ENCODE measurements around the gene ANKS1A.

ANKS1A gene

GRCh38 chr6:35026434-35027222 is 137.6 kb downstream of the ANKS1A start:
- DNase-seq = no peak
- Mint-ChIP-seq H3K4me3 (no peak overlapping the region), H3K27ac (no peak overlapping the region), H3K36me3 (no peaks in the 10 kb centered on the region), H3K9me3 (no peaks in the 10 kb centered on the region), H3K27me3 (no peaks in the 10 kb centered on the region), H3K4me1 (no peaks in the 10 kb centered on the region)
- CTCF ChIA-PET = interaction anchor here (1.7 kb wide), 1 partner anchor 40 kb away, joined by 5 read pairs; no protein-coding TSS in a partner anchor

- Mint-ChIP-seq H3K4me1 (no peaks in the 10 kb centered on the region), H3K27me3 (no peaks in the 10 kb centered on the region), H3K4me3 (no peak overlapping the region), H3K27ac (no peak overlapping the region), H3K36me3 (no peaks in the 10 kb centered on the region), H3K9me3 (no peaks in the 10 kb centered on the region)
- no peak for DNase-seq
- CTCF ChIA-PET = interaction anchor here (1.7 kb wide), 1 partner anchor 41 kb away, joined by 5 read pairs; no protein-coding TSS in a partner anchor
Measured at GRCh38 chr6:35027807-35028206, 138.8 kb downstream of the ANKS1A start.

GRCh38 chr6:35028781-35029769 is 140.0 kb downstream of the ANKS1A start:
- Mint-ChIP-seq H3K36me3 (no peaks in the 10 kb centered on the region), H3K4me1 (no peaks in the 10 kb centered on the region), H3K4me3 (no peak overlapping the region), H3K27ac (no peak overlapping the region), H3K27me3 (no peaks in the 10 kb centered on the region), H3K9me3 (no peaks in the 10 kb centered on the region)
- no peak for DNase-seq
- CTCF ChIA-PET = no interaction called here

- H3K36me3 Mint-ChIP-seq = no peaks in the 10 kb centered on the region
- CTCF ChIA-PET = no interaction called here
- no peak overlapping the region for H3K27ac Mint-ChIP-seq
- no peak overlapping the region for H3K4me3 Mint-ChIP-seq
- no peaks in the 10 kb centered on the region for H3K9me3 Mint-ChIP-seq
- H3K27me3 Mint-ChIP-seq = no peaks in the 10 kb centered on the region
- DNase-seq = no peak
- no peaks in the 10 kb centered on the region for H3K4me1 Mint-ChIP-seq
Measured at GRCh38 chr6:35030099-35030498, 141.0 kb downstream of the ANKS1A start.

GRCh38 chr6:35031611-35032529 is 142.8 kb downstream of the ANKS1A start:
- H3K9me3 Mint-ChIP-seq = no peaks in the 10 kb centered on the region
- H3K4me3 Mint-ChIP-seq = no peak overlapping the region
- CTCF ChIA-PET = no interaction called here
- no peak for DNase-seq
- H3K27me3 Mint-ChIP-seq = no peaks in the 10 kb centered on the region
- H3K27ac Mint-ChIP-seq = no peak overlapping the region
- peaks cover 2% of the 10 kb centered on the region for H3K4me1 Mint-ChIP-seq
- no peaks in the 10 kb centered on the region for H3K36me3 Mint-ChIP-seq

- Mint-ChIP-seq H3K27me3 (no peaks in the 10 kb centered on the region), H3K27ac (no peak overlapping the region)
- CTCF ChIA-PET = no interaction called here
Measured at GRCh38 chr6:35033683-35034082, 144.6 kb downstream of the ANKS1A start.

GRCh38 chr6:35034411-35035191 is 145.5 kb downstream of the ANKS1A start:
- H3K9me3 Mint-ChIP-seq = no peaks in the 10 kb centered on the region
- no peak for DNase-seq
- no peaks in the 10 kb centered on the region for H3K27me3 Mint-ChIP-seq
- H3K4me3 Mint-ChIP-seq = no peak overlapping the region
- H3K27ac Mint-ChIP-seq = no peak overlapping the region
- no peaks in the 10 kb centered on the region for H3K36me3 Mint-ChIP-seq
- CTCF ChIA-PET = no interaction called here
- peaks cover 2% of the 10 kb centered on the region for H3K4me1 Mint-ChIP-seq

More at GRCh38 chr6:35033683-35034082, 144.6 kb downstream of the ANKS1A start:
- H3K9me3 Mint-ChIP-seq = no peaks in the 10 kb centered on the region
- no peak for DNase-seq
- H3K4me3 Mint-ChIP-seq = no peak overlapping the region
- H3K4me1 Mint-ChIP-seq = peaks cover 2% of the 10 kb centered on the region
- no peaks in the 10 kb centered on the region for H3K36me3 Mint-ChIP-seq

- Mint-ChIP-seq H3K27me3 (no peaks in the 10 kb centered on the region), H3K4me1 (peaks cover 2% of the 10 kb centered on the region), H3K4me3 (no peak overlapping the region), H3K36me3 (no peaks in the 10 kb centered on the region), H3K27ac (no peak overlapping the region), H3K9me3 (no peaks in the 10 kb centered on the region)
- no peak for DNase-seq
- CTCF ChIA-PET = interaction anchor here (1.4 kb wide), 1 partner anchor 13 kb away, joined by 3 read pairs; no protein-coding TSS in a partner anchor
Measured at GRCh38 chr6:35035481-35036030, 146.5 kb downstream of the ANKS1A start.

GRCh38 chr6:35036059-35036827 is 147.2 kb downstream of the ANKS1A start:
- no peaks in the 10 kb centered on the region for H3K27me3 Mint-ChIP-seq
- no peak overlapping the region for H3K27ac Mint-ChIP-seq
- H3K9me3 Mint-ChIP-seq = no peaks in the 10 kb centered on the region
- H3K4me1 Mint-ChIP-seq = peaks cover 2% of the 10 kb centered on the region
- CTCF ChIA-PET = interaction anchor here (1.4 kb wide), 1 partner anchor 13 kb away, joined by 3 read pairs; no protein-coding TSS in a partner anchor
- H3K36me3 Mint-ChIP-seq = no peaks in the 10 kb centered on the region
- H3K4me3 Mint-ChIP-seq = no peak overlapping the region
- DNase-seq = no peak

GRCh38 chr6:35036828-35037663 is 148.0 kb downstream of the ANKS1A start:
- Mint-ChIP-seq H3K9me3 (no peaks in the 10 kb centered on the region), H3K27me3 (no peaks in the 10 kb centered on the region), H3K27ac (peak overlapping the region; percentile 11), H3K4me3 (no peak overlapping the region), H3K4me1 (peaks cover 2% of the 10 kb centered on the region), H3K36me3 (no peaks in the 10 kb centered on the region)
- CTCF ChIA-PET = interaction anchor here (1.4 kb wide), 1 partner anchor 12 kb away, joined by 3 read pairs; no protein-coding TSS in a partner anchor
- no peak for DNase-seq

- no peaks in the 10 kb centered on the region for H3K9me3 Mint-ChIP-seq
- H3K4me3 Mint-ChIP-seq = no peak overlapping the region
- CTCF ChIA-PET = no interaction called here
- peaks cover 2% of the 10 kb centered on the region for H3K4me1 Mint-ChIP-seq
- H3K27ac Mint-ChIP-seq = no peak overlapping the region
- no peak for DNase-seq
- no peaks in the 10 kb centered on the region for H3K36me3 Mint-ChIP-seq
- H3K27me3 Mint-ChIP-seq = no peaks in the 10 kb centered on the region
Measured at GRCh38 chr6:35037664-35038038, 148.6 kb downstream of the ANKS1A start.

- Mint-ChIP-seq H3K27ac (no peak overlapping the region), H3K27me3 (no peaks in the 10 kb centered on the region), H3K4me1 (peaks cover 2% of the 10 kb centered on the region), H3K4me3 (no peak overlapping the region), H3K36me3 (no peaks in the 10 kb centered on the region), H3K9me3 (no peaks in the 10 kb centered on the region)
- CTCF ChIA-PET = no interaction called here
- DNase-seq = no peak
Measured at GRCh38 chr6:35038076-35038475, 149.0 kb downstream of the ANKS1A start.
